HEK293 (cell line): ENCODE data around the gene CLMN.
A peak's percentile ranks its signal among the peaks of the same experiment; 100 is the strongest.

Source experiments
- CTCF ChIA-PET: fragments of 350-600 bp; formaldehyde crosslinking; extraction: SDS; loops from one replicate; lab custom pipeline; 2021; ENCODE audit warnings: antibody characterized with exemption; lab: Yijun Ruan, JAX
- POLR2A ChIA-PET: fragments of 300-600 bp; formaldehyde crosslinking; extraction: SDS; loops from one replicate; lab custom pipeline; 2020; ENCODE audit warnings: antibody characterized with exemption, inconsistent platforms; lab: Yijun Ruan, JAX
- H3K27ac ChIP-seq: fragments of 200-500 bp; sonication (Bioruptor generic); 2 replicates; pipeline ENCODE4 v1.5.1; 2014; ENCODE audit warnings: low read depth, low read length, control low read depth, inconsistent platforms; ENCODE audit errors: extremely low read depth
- H3K36me3 ChIP-seq, 2 experiments: fragments of 200-500 bp in 1 of 2; sonication (Bioruptor generic) in 1 of 2; 1 replicate in 1 of 2; 2 replicates in 1 of 2; pipeline ENCODE4 v1.5.1; 2014 to 2017; ENCODE audit warnings: inconsistent platforms in 2 of 2, low read length in 2 of 2; ENCODE audit not compliant: control insufficient read depth in 2 of 2, insufficient read depth in 1 of 2
- H3K4me1 ChIP-seq: fragments of 200-500 bp; sonication (Bioruptor generic); 2 replicates; pipeline ENCODE4 v1.5.1; 2014; ENCODE audit warnings: mild to moderate bottlenecking, low read length, inconsistent platforms; ENCODE audit not compliant: control insufficient read depth, insufficient read depth
- H3K4me3 ChIP-seq: 2 replicates; pipeline ENCODE4 v1.5.1; 2011; ENCODE audit warnings: low read depth, mild to moderate bottlenecking, control low read depth, low read length, moderate library complexity
- H3K9me3 ChIP-seq: fragments of 200-500 bp; sonication (Bioruptor generic); 2 replicates; pipeline ENCODE4 v1.5.1; 2014; ENCODE audit warnings: low read depth, low read length, inconsistent platforms; ENCODE audit not compliant: control insufficient read depth, insufficient read depth
- BCL11A ChIP-seq: fragments of 450-650 bp; formaldehyde crosslinking; IDR thresholded peaks from 2 replicates; pipeline ENCODE4 v1.5.1; 2016; ENCODE audit warnings: low read depth, missing biosample characterization, missing genetic modification characterization
- FEZF1 ChIP-seq: fragments of 450-650 bp; formaldehyde crosslinking; IDR thresholded peaks from 2 replicates; pipeline ENCODE4 v1.5.1; 2016; ENCODE audit warnings: missing biosample characterization, missing genetic modification characterization
- GLI4 ChIP-seq: fragments of 450-650 bp; formaldehyde crosslinking; IDR thresholded peaks from 2 replicates; pipeline ENCODE4 v1.5.1; 2016; ENCODE audit warnings: missing biosample characterization, missing genetic modification characterization
- KLF1 ChIP-seq: fragments of 450-650 bp; formaldehyde crosslinking; IDR thresholded peaks from 2 replicates; pipeline ENCODE4 v1.5.1; 2016; ENCODE audit warnings: missing biosample characterization, missing genetic modification characterization
- KLF7 ChIP-seq: fragments of 450-650 bp; formaldehyde crosslinking; IDR thresholded peaks from 2 replicates; pipeline ENCODE4 v1.5.1; 2016; ENCODE audit warnings: missing biosample characterization, missing genetic modification characterization, borderline replicate concordance
- PRDM2 ChIP-seq: fragments of 450-650 bp; formaldehyde crosslinking; IDR thresholded peaks from 2 replicates; pipeline ENCODE4 v1.5.1; 2016; ENCODE audit warnings: missing biosample characterization, missing genetic modification characterization, borderline replicate concordance
- SCRT2 ChIP-seq: fragments of 450-650 bp; formaldehyde crosslinking; IDR thresholded peaks from 2 replicates; pipeline ENCODE4 v1.5.1; 2016; ENCODE audit warnings: missing biosample characterization, missing genetic modification characterization
- ZBTB1 ChIP-seq: fragments of 450-650 bp; formaldehyde crosslinking; IDR thresholded peaks from 2 replicates; pipeline ENCODE4 v1.5.1; 2016; ENCODE audit warnings: missing biosample characterization, missing genetic modification characterization
- ZBTB10 ChIP-seq: fragments of 450-650 bp; formaldehyde crosslinking; IDR thresholded peaks from 2 replicates; pipeline ENCODE4 v1.5.1; 2016; ENCODE audit warnings: missing biosample characterization, missing genetic modification characterization
- ZFP3 ChIP-seq: fragments of 450-650 bp; formaldehyde crosslinking; IDR thresholded peaks from 2 replicates; pipeline ENCODE4 v1.5.1; 2016; ENCODE audit warnings: low read depth, missing biosample characterization, missing genetic modification characterization
- ZFP41 ChIP-seq: fragments of 450-650 bp; formaldehyde crosslinking; IDR thresholded peaks from 2 replicates; pipeline ENCODE4 v1.5.1; 2016; ENCODE audit warnings: missing biosample characterization, missing genetic modification characterization, borderline replicate concordance
- ZIC2 ChIP-seq: fragments of 450-650 bp; formaldehyde crosslinking; IDR thresholded peaks from 2 replicates; pipeline ENCODE4 v1.5.1; 2016; ENCODE audit warnings: missing biosample characterization, missing genetic modification characterization
- ZNF155 ChIP-seq: fragments of 450-650 bp; formaldehyde crosslinking; IDR thresholded peaks from 2 replicates; pipeline ENCODE4 v1.5.1; 2016; ENCODE audit warnings: missing biosample characterization, missing genetic modification characterization
- ZNF169 ChIP-seq: fragments of 450-650 bp; formaldehyde crosslinking; IDR thresholded peaks from 2 replicates; pipeline ENCODE4 v1.5.1; 2016; ENCODE audit warnings: missing biosample characterization, missing genetic modification characterization
- ZNF548 ChIP-seq: fragments of 450-650 bp; formaldehyde crosslinking; IDR thresholded peaks from 2 replicates; pipeline ENCODE4 v1.5.1; 2016; ENCODE audit warnings: missing biosample characterization, missing genetic modification characterization
- ZNF558 ChIP-seq: fragments of 450-650 bp; formaldehyde crosslinking; IDR thresholded peaks from 2 replicates; pipeline ENCODE4 v1.5.1; 2016; ENCODE audit warnings: missing biosample characterization, missing genetic modification characterization
- ZNF561 ChIP-seq: fragments of 450-650 bp; IDR thresholded peaks from 2 replicates; pipeline ENCODE4 v1.5.1; 2018; ENCODE audit warnings: missing biosample characterization, missing genetic modification characterization, borderline replicate concordance
- ZNF571 ChIP-seq: fragments of 450-650 bp; formaldehyde crosslinking; IDR thresholded peaks from 2 replicates; pipeline ENCODE4 v1.5.0; 2017; ENCODE audit warnings: missing biosample characterization, missing genetic modification characterization
- ZNF596 ChIP-seq: fragments of 450-650 bp; IDR thresholded peaks from 2 replicates; pipeline ENCODE4 v1.5.0; 2018; ENCODE audit warnings: missing biosample characterization, mild to moderate bottlenecking, missing genetic modification characterization, moderate library complexity
- ZNF624 ChIP-seq: fragments of 450-650 bp; formaldehyde crosslinking; IDR thresholded peaks from 2 replicates; pipeline ENCODE4 v1.5.1; 2017; ENCODE audit warnings: missing biosample characterization, missing genetic modification characterization
- ZNF639 ChIP-seq: fragments of 450-650 bp; formaldehyde crosslinking; IDR thresholded peaks from 2 replicates; pipeline ENCODE4 v1.5.1; 2016; ENCODE audit warnings: missing biosample characterization, missing genetic modification characterization
- ZNF747 ChIP-seq: fragments of 450-650 bp; formaldehyde crosslinking; IDR thresholded peaks from 2 replicates; pipeline ENCODE4 v1.5.1; 2016; ENCODE audit warnings: missing biosample characterization, missing genetic modification characterization

The CLMN gene

DNA sequence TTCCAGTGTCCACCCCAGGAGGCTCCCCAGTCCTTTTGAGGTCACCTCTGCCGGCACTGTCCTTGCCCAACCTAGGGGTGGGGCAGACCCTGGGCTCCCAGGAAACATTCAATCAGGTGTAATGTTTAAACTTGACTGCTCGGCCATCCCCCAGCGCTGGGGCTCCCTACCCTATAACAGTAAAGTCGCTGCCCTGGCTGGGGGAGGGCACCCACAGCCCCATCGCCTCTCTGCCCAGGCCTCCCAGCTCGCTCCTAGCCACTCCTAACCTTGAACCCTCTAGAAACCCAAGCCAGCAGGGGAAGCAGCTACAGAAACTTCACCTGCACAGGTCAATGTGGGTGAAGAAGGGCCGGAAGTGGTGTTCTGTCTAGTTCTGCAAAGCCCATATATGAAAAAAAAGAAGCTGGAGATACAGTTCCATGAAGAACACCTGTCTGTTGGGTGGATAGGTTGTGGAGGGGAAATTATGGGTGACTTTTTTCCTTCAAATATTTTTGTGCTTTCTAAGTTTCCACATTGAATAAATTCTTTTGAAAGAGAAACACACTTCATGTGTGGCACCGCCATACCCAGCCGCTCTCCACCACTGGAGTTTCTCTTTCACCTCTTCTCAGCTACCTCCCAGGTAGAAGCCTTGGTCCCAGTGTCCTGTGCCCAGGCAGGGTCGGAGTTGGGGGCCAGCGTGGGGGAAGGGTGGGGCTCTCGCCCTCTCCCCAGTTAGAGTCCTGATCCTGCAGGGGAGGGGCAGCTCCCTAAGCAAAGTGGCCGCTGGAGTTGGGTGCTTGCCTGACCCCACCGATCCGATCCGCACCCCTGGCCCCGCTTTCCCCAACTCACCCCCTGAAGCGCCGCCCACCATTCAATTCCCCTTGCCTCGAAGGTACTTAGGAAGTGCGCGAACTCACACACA lies 1.1 kb downstream of the CLMN start:
- TF ChIP-seq GLI4 (0 out of 2 replicates have a peak, but pooled peaks have one; percentile 66), BCL11A (tag by site-specific recombination) (peak; percentile 22; the same call in 1 of the 2 replicates), ZBTB1 (tag by site-specific recombination) (0 out of 2 replicates have a peak, but pooled peaks have one; percentile 5), ZNF561 (tag by site-specific recombination) (no peak), KLF1 (0 out of 2 replicates have a peak, but pooled peaks have one; percentile 0), SCRT2 (tag by site-specific recombination) (no peak), ZNF639 (0 out of 2 replicates have a peak, but pooled peaks have one; percentile 50), KLF7 (tag by site-specific recombination) (peak; percentile 81; the same call in 1 of the 2 replicates)
- ChIA-PET CTCF (interaction anchor here (0.6 to 1.0 kb wide), 3 partner anchors 27 to 89 kb away, joined by 3 read pairs; no protein-coding TSS in a partner anchor), POLR2A (no interaction called here)
- Histone ChIP-seq H3K4me3 (peak overlapping the region; percentile 68), H3K9me3 (no peaks in the 10 kb centered on the region), H3K36me3 (no peaks in the 10 kb centered on the region), H3K4me1 (peaks cover 6% of the 10 kb centered on the region; the same call in 1 of the 2 replicates), H3K27ac (peak overlapping the region; percentile 53; the same call in 1 of the 2 replicates)

- H3K4me3 ChIP-seq = no peak overlapping the region
- no peaks in the 10 kb centered on the region for H3K36me3 ChIP-seq
- H3K4me1 ChIP-seq = peaks cover 6% of the 10 kb centered on the region; the same call in 1 of the 2 replicates
- ChIA-PET POLR2A (no interaction called here), CTCF (interaction anchor here (0.6 kb wide), 1 partner anchor 28 kb away, joined by 3 read pairs; no protein-coding TSS in a partner anchor)
- H3K27ac ChIP-seq = no peak overlapping the region
- H3K9me3 ChIP-seq = no peaks in the 10 kb centered on the region
- TF ChIP-seq ZNF624 = no peak
- no peak for TF ChIP-seq ZNF596 (tag by site-specific recombination)
- no peak for TF ChIP-seq ZFP41
- no peak for TF ChIP-seq ZNF558 (tag by site-specific recombination)
- peak; percentile 78 for TF ChIP-seq SCRT2 (tag by site-specific recombination)
- TF ChIP-seq ZIC2 (tag by site-specific recombination) = no peak
- no peak for TF ChIP-seq ZNF548 (tag by site-specific recombination)
- no peak for TF ChIP-seq ZNF155 (tag by site-specific recombination)
- no peak for TF ChIP-seq ZNF747 (tag by site-specific recombination)
- TF ChIP-seq PRDM2 (tag by site-specific recombination) = no peak
- no peak for TF ChIP-seq ZNF169
- no peak for TF ChIP-seq FEZF1 (tag by site-specific recombination)
- no peak for TF ChIP-seq ZNF571 (tag by site-specific recombination)
- no peak for TF ChIP-seq ZBTB10 (tag by site-specific recombination)
- peak; percentile 91 for TF ChIP-seq ZFP3 (tag by site-specific recombination)
Measured at GRCh38 chr14:95317817-95318343, 1.8 kb downstream of the CLMN start.
